Osteoblast (primary cell): ENCODE results near the gene CCSER1. TPM values are rescaled to one million over a fixed set of nuclear protein-coding genes. Genes with fewer than 3 reads are reported as not detected.

ENCODE experiments used
- DNase-seq: peaks from one replicate; pipeline ENCODE4 v3.0.0; 2011; ENCODE audit warnings: low spot score, mixed read lengths; ENCODE audit not compliant: insufficient read length; ENCODE audit errors: missing footprints
- H2AFZ ChIP-seq: 2 replicates; pipeline ENCODE4 v1.6.0; 2011; ENCODE audit warnings: mild to moderate bottlenecking, low read length
- H3K27ac ChIP-seq: 2 replicates; pipeline ENCODE4 v1.5.1; 2011; ENCODE audit warnings: mild to moderate bottlenecking, low read depth, low read length, moderate library complexity
- H3K27me3 ChIP-seq: 2 replicates; pipeline ENCODE4 v1.6.0; 2012; ENCODE audit warnings: mild to moderate bottlenecking, control low read depth, inconsistent platforms, low read length, moderate library complexity; ENCODE audit not compliant: insufficient read depth
- H3K36me3 ChIP-seq: 2 replicates; pipeline ENCODE4 v1.5.1; 2011; ENCODE audit warnings: mild to moderate bottlenecking, low read length, control low read depth, moderate library complexity; ENCODE audit not compliant: insufficient read depth
- H3K4me1 ChIP-seq: 2 replicates; pipeline ENCODE4 v1.5.1; 2011; ENCODE audit warnings: mild to moderate bottlenecking, low read length, control low read depth, moderate library complexity; ENCODE audit not compliant: insufficient read depth
- H3K4me2 ChIP-seq: 2 replicates; pipeline ENCODE4 v1.6.0; 2011; ENCODE audit warnings: mild to moderate bottlenecking, low read length; ENCODE audit not compliant: insufficient read depth
- H3K4me3 ChIP-seq: fragments of 200-600 bp; sonication (generic); 3 replicates; pipeline ENCODE4 v1.5.1; 2012; ENCODE audit warnings: mild to moderate bottlenecking, low read length, inconsistent platforms; ENCODE audit not compliant: insufficient read depth
- H3K79me2 ChIP-seq: 2 replicates; pipeline ENCODE4 v1.6.0; 2012; ENCODE audit warnings: mild to moderate bottlenecking, low read length, control low read depth, inconsistent platforms; ENCODE audit not compliant: insufficient read depth
- H3K9me3 ChIP-seq: 2 replicates; pipeline ENCODE4 v1.5.1; 2011; ENCODE audit warnings: low read depth, low read length, control low read depth
- H4K20me1 ChIP-seq: 2 replicates; pipeline ENCODE4 v1.6.0; 2012; ENCODE audit warnings: mild to moderate bottlenecking, low read length, control low read depth; ENCODE audit not compliant: insufficient read depth
- total RNA-seq: library from RNA; depleted of rRNA; stranded (reverse); fragments of >200 nt; gene quantifications from 2 replicates; pipeline ENCODE4 v1.2.3, GENCODE V29; 2012
- TF ChIP-seq, protein P1 (sequence below): IDR thresholded peaks from 2 replicates; pipeline ENCODE4 v1.5.1; 2011; ENCODE audit warnings: mild to moderate bottlenecking, low read depth, low read length, moderate library complexity; ENCODE audit errors: extremely low read depth

Gene CCSER1
- total RNA-seq, 1 donor, result under 0.01 TPM

DNA sequence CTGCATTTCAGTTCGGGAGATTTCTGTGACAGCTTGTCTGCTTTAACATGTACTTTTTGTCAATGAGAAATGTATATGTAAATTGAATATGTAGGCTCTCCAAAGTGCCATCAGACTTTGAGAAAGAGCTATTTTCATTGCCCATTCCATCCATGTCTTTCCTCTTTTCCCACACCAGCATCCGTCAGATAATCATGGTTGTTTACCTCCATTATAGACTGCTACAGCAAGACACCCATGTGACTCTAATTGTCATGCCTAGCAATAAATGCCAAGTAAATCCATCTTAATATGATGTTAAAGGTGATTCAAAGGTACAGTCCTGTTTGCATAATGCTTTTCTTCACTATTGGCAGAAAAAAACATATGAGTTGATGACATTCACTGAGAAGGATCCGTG, 1157.3 kb downstream of the CCSER1 start:
- Histone ChIP-seq H3K79me2 (no peaks in the 10 kb centered on the region), H3K4me2 (no peak overlapping the region), H3K9me3 (peaks cover 11% of the 10 kb centered on the region), H3K4me1 (no peaks in the 10 kb centered on the region), H3K36me3 (no peaks in the 10 kb centered on the region), H3K27me3 (no peaks in the 10 kb centered on the region), H3K27ac (no peak overlapping the region), H2AFZ (no peak overlapping the region), H3K4me3 (no peak overlapping the region), H4K20me1 (no peaks in the 10 kb centered on the region)
- TF ChIP-seq, protein P1, sequence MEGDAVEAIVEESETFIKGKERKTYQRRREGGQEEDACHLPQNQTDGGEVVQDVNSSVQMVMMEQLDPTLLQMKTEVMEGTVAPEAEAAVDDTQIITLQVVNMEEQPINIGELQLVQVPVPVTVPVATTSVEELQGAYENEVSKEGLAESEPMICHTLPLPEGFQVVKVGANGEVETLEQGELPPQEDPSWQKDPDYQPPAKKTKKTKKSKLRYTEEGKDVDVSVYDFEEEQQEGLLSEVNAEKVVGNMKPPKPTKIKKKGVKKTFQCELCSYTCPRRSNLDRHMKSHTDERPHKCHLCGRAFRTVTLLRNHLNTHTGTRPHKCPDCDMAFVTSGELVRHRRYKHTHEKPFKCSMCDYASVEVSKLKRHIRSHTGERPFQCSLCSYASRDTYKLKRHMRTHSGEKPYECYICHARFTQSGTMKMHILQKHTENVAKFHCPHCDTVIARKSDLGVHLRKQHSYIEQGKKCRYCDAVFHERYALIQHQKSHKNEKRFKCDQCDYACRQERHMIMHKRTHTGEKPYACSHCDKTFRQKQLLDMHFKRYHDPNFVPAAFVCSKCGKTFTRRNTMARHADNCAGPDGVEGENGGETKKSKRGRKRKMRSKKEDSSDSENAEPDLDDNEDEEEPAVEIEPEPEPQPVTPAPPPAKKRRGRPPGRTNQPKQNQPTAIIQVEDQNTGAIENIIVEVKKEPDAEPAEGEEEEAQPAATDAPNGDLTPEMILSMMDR, result no peak
- DNase-seq, result no peak

DNA sequence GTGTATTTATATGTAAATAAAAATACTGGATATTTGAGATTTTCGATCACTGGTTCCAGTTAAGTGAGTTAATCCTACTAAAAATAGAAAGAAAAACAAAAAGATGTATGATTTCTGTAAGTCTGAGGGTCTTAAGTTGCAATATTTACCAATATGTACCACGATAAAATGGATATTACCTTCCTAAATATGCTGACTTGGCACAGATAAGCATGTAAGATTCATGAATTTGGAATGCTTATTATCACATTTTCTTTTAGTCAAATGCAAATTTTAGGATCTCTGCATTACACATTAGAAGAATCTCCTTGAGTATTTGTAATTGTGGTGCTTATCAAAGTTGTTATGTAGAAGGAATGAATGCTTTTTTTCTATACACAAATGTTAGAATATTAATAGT, 1158.3 kb downstream of the CCSER1 start:
- H3K9me3 ChIP-seq, result peaks cover 8% of the 10 kb centered on the region
- H4K20me1 ChIP-seq, result no peaks in the 10 kb centered on the region
- no peak overlapping the region for H3K27ac ChIP-seq
- no peak overlapping the region for H2AFZ ChIP-seq
- no peak for DNase-seq
- no peaks in the 10 kb centered on the region for H3K36me3 ChIP-seq
- TF ChIP-seq, protein P1, result no peak
- no peak overlapping the region for H3K4me3 ChIP-seq
- H3K4me2 ChIP-seq, result no peak overlapping the region
- H3K27me3 ChIP-seq, result no peaks in the 10 kb centered on the region
- no peaks in the 10 kb centered on the region for H3K79me2 ChIP-seq
- H3K4me1 ChIP-seq, result no peaks in the 10 kb centered on the region

DNA sequence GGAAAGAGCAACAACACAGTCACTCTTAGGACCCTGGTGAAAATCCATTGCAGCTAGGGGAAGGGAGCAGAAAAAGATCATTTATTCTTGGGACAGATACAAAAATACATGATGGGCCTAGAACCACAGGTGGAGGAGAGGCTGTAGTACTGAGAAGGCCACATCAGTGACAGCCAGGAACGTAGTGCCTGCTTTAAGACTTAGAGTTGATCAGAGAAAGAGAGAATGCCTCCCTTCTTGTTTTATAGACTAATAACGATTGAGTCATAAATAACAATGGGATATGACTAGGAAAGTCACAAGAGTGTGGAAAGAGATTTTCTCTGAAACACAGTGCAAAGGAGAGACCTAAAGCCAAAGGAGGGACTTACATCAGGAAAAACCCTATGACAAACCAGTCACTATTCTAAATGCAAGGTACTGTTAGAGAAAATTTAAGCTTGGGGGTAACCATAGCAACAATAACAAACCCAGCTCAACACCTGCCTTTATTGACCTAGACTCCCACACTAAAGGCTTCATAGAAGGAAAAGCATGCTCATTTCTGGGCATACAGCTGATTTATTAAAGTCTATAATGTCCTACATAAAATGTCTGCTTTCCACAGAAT, 1161.6 kb downstream of the CCSER1 start:
- H3K79me2 ChIP-seq, result no peaks in the 10 kb centered on the region
- peaks cover 4% of the 10 kb centered on the region for H3K9me3 ChIP-seq
- H3K27ac ChIP-seq, result no peak overlapping the region
- no peaks in the 10 kb centered on the region for H3K27me3 ChIP-seq
- DNase-seq, result no peak
- H3K36me3 ChIP-seq, result no peaks in the 10 kb centered on the region
- H3K4me2 ChIP-seq, result no peak overlapping the region
- H4K20me1 ChIP-seq, result no peaks in the 10 kb centered on the region
- TF ChIP-seq, protein P1, result no peak
- no peaks in the 10 kb centered on the region for H3K4me1 ChIP-seq
- no peak overlapping the region for H2AFZ ChIP-seq
- H3K4me3 ChIP-seq, result no peak overlapping the region

DNA sequence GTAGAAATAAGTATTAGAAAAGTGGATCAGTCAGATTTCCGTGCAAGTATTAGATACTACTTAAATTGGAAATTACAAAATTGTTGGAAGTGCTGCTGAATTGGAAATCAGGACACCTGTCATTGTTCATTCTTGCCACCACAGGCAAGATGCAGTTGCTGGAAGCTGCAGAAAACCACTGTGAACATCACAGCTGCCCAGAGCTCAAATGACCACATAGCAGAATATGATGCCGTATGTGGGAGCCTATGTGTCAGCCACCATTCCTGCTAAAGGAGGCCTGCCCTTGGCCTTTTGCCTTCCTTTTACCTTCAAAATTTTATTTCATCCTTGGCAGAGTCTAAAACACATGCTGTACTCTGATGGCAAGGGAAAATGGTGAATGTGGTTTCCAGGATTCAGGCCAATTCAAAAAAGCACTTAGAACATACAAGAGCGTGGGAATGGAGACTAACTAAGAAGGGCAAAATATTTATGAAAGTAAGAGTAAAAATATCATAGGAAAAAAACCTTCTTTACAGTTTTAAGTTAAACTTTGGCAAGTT, 1171.0 kb downstream of the CCSER1 start:
- Histone ChIP-seq H3K36me3 (no peaks in the 10 kb centered on the region), H3K27ac (no peak overlapping the region), H2AFZ (no peak overlapping the region), H3K4me2 (no peak overlapping the region), H3K4me3 (no peak overlapping the region), H3K27me3 (no peaks in the 10 kb centered on the region), H3K9me3 (peaks cover 3% of the 10 kb centered on the region), H4K20me1 (no peaks in the 10 kb centered on the region), H3K79me2 (no peaks in the 10 kb centered on the region), H3K4me1 (no peaks in the 10 kb centered on the region)
- no peak for DNase-seq
- TF ChIP-seq, protein P1, result no peak
